Activated CD4-positive, CD25-positive, alpha-beta regulatory T cell (primary cell): ENCODE data around the gene NOC4L.
A peak's percentile ranks its signal among the peaks of the same experiment; 100 is the strongest.
"Not testable (repeated sequence)": the region's sequence is repeated elsewhere in the genome, so short reads cannot be mapped to it uniquely, and the experiment has no call there.

ENCODE experiments used
- DNase-seq, 4 experiments: peaks; one replicate each; lab custom pipeline; 2025; lab: John Stamatoyannopoulos, UW

The NOC4L gene

GRCh38 chr12:132182206-132182710, 38.0 kb downstream of the NOC4L start:
- no peak for DNase-seq

- DNase-seq, result no peak
Observed at GRCh38 chr12:132182711-132183365, 38.6 kb downstream of the NOC4L start.

GRCh38 chr12:132185705-132186104, 41.4 kb downstream of the NOC4L start:
- no peak for DNase-seq

- DNase-seq, result no peak
Observed at GRCh38 chr12:132186208-132186856, 42.1 kb downstream of the NOC4L start.

GRCh38 chr12:132186857-132187620, 42.8 kb downstream of the NOC4L start:
- DNase-seq, result no peak

GRCh38 chr12:132187646-132188450, 43.6 kb downstream of the NOC4L start:
- no peak for DNase-seq

- no peak for DNase-seq
Observed at GRCh38 chr12:132188451-132188901, 44.2 kb downstream of the NOC4L start.

- DNase-seq, result no peak
Observed at GRCh38 chr12:132188916-132189325, 44.7 kb downstream of the NOC4L start.

GRCh38 chr12:132189378-132190011, 45.2 kb downstream of the NOC4L start:
- peak; percentile 88 to 97 (median 94) for DNase-seq

GRCh38 chr12:132190012-132190755, 45.9 kb downstream of the NOC4L start:
- no peak for DNase-seq

GRCh38 chr12:132190834-132191500, 46.7 kb downstream of the NOC4L start:
- no peak for DNase-seq

GRCh38 chr12:132191715-132192553, 47.7 kb downstream of the NOC4L start:
- no peak for DNase-seq

GRCh38 chr12:132194056-132194455, 49.8 kb downstream of the NOC4L start:
- DNase-seq, result no peak

GRCh38 chr12:132194556-132194955, 50.3 kb downstream of the NOC4L start:
- no peak for DNase-seq

GRCh38 chr12:132195242-132195641, 51.0 kb downstream of the NOC4L start:
- not testable (repeated sequence) for DNase-seq

GRCh38 chr12:132196038-132196872, 52.0 kb downstream of the NOC4L start:
- no peak for DNase-seq

- no peak for DNase-seq
Observed at GRCh38 chr12:132196873-132197390, 52.7 kb downstream of the NOC4L start.
